Sciatic nerve (tissue), 2 donors: ENCODE data around the gene FAP. TPM values are rescaled to one million over a fixed set of nuclear protein-coding genes. Genes with fewer than 3 reads are reported as not detected.

ENCODE experiments used
- ATAC-seq: fragments of 200-7000 bp; cut with Tn5 transposase; one replicate; pipeline ENCODE4 v1.9.1; 2020; ENCODE audit warnings: mild to moderate bottlenecking, moderate library complexity
- DNase-seq: peaks from one replicate; pipeline ENCODE4 v3.0.0-alpha.2; 2020; ENCODE audit warnings: low spot score
- intact Hi-C: fragments of 100-400 bp; cut with DNase I; formaldehyde crosslinking; loops from one replicate; pipeline ENCODE4 v1.14.2; 2022
- total RNA-seq: library from RNA; stranded (reverse); fragmentation: NEBNext Ultra II Directional; extraction: Animal tissue kit (Norgen Biotek cat#: 25700); gene quantifications from one replicate; pipeline ENCODE4 v1.2.1, GENCODE V29; 2021
- donor health status: DM: no; HTN: no; CAD: no.
- donor health status: DM: no; HTN: no; CAD: no.

FAP gene
- total RNA-seq, 1 donor from 2014 or later, result 10.4 TPM

DNA sequence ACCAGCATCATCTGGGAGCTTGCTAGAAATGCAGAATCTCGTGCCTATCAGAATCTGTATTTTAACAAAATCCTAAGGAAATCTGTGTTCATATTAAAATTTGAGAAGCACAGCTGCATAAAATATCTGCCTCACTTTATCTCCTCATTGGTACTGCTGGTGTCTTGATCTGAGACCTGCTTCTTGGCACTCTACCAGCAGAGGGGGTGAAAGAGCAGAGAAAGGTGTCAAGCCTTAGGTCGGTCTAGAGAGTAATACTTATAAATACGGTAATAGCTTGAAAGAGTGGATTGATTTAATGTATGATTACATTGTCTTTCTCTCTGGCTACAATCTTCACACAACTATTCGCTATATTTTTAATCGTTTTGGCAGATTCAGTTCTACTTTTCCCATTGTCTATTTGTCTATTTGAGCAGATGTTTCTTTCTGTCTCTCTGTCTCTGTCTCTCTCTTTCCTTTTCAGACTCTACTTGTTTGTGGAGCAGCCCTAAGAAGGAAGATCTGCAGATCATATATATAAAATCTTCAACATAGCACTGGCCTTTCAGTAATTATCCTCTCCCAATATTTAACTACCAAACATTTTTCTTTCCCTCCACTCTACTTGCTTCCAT lies 89.5 kb downstream of the FAP start:
- intact Hi-C loops, result no loop called here

GRCh38 chr2:162152147-162152546 lies 91.1 kb downstream of the FAP start, which contains the start of gene GCG:
Gene GCG (minus strand): TSS chr2:162152247. CDS start chr2:162149178, 3,069 bp downstream.
- DNase-seq (no peak), ATAC-seq (no peak)
- intact Hi-C loops, result no loop called here

More for the DNA sequence above, 89.5 kb downstream of the FAP start:
- DNase-seq, result no peak
- ATAC-seq, result peak; percentile 71

- intact Hi-C loops, result no loop called here
- no peak for DNase-seq
These were observed 93.3 kb downstream of the FAP start for GRCh38 chr2:162149940-162150339.

GRCh38 chr2:162149466-162149865 lies 93.8 kb downstream of the FAP start:
- DNase-seq (no peak), ATAC-seq (no peak)
- intact Hi-C loops, result no loop called here

More at GRCh38 chr2:162149940-162150339, 93.3 kb downstream of the FAP start:
- no peak for ATAC-seq

DNA sequence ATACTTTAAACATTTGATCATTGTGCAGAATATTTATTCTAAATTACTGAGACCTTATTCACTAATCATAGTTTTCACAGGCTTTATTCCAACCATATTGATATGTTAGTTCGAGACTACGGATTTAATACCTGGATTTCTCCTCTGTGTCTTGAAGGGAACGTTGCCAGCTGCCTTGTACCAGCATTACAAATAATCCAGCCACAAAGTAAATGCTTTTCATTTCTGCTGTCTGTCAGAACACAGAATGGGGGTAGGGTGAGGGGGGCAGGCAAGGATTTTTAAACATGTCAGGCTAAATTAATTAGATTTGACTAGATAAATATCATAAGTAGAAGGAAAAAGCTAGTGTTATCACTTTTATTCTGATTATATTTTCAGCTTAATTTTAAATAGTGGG lies 94.3 kb downstream of the FAP start:
- ATAC-seq (no peak), DNase-seq (no peak)
- intact Hi-C loops, result no loop called here

DNA sequence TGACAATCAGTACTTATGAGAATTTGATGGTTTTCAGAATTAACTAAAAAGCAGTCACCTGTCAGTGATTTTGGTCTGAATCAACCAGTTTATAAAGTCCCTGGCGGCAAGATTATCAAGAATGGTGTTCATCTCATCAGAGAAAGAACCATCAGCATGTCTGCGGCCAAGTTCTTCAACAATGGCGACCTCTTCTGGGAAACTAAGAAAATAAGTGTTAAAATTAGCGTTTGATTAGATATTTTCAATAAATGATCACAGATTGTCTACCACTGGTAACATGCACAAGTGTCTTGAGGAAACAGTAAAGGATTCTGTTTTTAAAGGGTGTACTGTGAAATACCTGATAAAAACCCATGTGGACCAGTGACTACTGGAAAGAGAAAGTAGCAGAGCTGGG lies 99.3 kb downstream of the FAP start:
- intact Hi-C loops, result no loop called here
- no peak for DNase-seq
- no peak for ATAC-seq

DNA sequence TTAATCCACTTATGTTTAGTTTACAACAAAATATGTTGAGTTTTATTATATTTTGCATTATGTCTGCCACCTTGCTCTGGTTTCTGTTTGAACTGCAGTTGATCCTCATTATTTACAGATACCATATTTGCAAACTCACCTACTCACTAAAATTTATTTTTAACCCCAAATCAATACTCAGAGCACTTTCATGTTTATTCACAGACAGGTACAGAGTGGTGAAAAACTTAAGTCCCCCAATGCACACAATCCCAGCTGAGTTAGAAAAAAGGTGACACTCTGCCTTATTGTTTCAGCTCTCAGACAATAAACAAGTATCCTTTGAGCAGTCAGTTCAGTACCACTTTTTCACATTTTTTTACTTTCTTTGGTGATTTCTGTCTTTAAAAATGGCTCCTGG lies 104.9 kb downstream of the FAP start:
- intact Hi-C loops, result no loop called here
- no peak for ATAC-seq

GRCh38 chr2:162127422-162127821 lies 115.8 kb downstream of the FAP start:
- ATAC-seq, result no peak
- intact Hi-C loops, result loop anchor here (10.0 kb wide), 1 partner anchor 123 kb away; no protein-coding TSS in a partner anchor

More for the DNA sequence above, 104.9 kb downstream of the FAP start:
- no peak for DNase-seq

DNA sequence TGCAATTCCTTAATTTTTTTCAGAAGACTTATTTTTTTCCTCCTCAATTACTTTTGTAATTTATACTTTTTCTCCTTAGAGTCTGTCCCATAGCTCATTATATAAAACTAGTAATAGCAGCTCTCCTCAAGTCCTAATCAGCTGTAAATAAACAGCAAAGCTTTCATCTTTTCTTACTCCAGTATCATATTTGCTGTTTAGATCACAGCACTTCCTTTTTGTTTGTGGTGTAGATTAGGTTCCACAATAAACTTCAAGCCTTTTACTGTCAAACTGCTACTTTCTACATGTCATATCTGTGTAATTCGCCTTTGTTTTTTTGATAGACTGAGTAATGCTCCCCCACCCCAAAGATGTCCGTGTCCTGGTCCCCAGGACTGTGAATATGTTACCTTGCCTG lies 116.7 kb downstream of the FAP start:
- intact Hi-C loops, result loop anchor here (10.0 kb wide), 1 partner anchor 122 kb away; no protein-coding TSS in a partner anchor
- ATAC-seq, result no peak

More at GRCh38 chr2:162127422-162127821, 115.8 kb downstream of the FAP start:
- no peak for DNase-seq

GRCh38 chr2:162126111-162126519 lies 117.1 kb downstream of the FAP start:
- ATAC-seq, result peak; percentile 49
- no peak for DNase-seq
- intact Hi-C loops, result loop anchor here (10.0 kb wide), 1 partner anchor 121 kb away; no protein-coding TSS in a partner anchor

More for the DNA sequence above, 116.7 kb downstream of the FAP start:
- no peak for DNase-seq

- no peak for DNase-seq
- intact Hi-C loops, result loop anchor here (10.0 kb wide), 1 partner anchor 120 kb away; no protein-coding TSS in a partner anchor
- no peak for ATAC-seq
These were observed 118.1 kb downstream of the FAP start for GRCh38 chr2:162125138-162125537.

- DNase-seq (no peak), ATAC-seq (peak; percentile 54)
- intact Hi-C loops, result loop anchor here (10.0 kb wide), 1 partner anchor 119 kb away; no protein-coding TSS in a partner anchor
These were observed 119.2 kb downstream of the FAP start for GRCh38 chr2:162123806-162124758.

Other genes starting within 250 kb of the FAP start
- gene DPP4, start 169.2 kb downstream of the FAP start, total RNA-seq, result 11.8 TPM
- not detected for gene GCG, start 91.2 kb downstream of the FAP start, total RNA-seq
- 21.0 TPM for gene IFIH1, start 75.2 kb upstream of the FAP start, total RNA-seq
- gene GCA, start 100.7 kb upstream of the FAP start, total RNA-seq, result 35.7 TPM